GM18511 (cell line): ENCODE results near the gene BICC1.

Experiments used
- ATAC-seq: cut with Tn5 transposase; IDR thresholded peaks from one replicate; pipeline ENCODE4 v1.9.1; 2021; ENCODE audit warnings: mild to moderate bottlenecking, moderate library complexity; ENCODE audit not compliant: unreplicated experiment

BICC1 gene

DNA sequence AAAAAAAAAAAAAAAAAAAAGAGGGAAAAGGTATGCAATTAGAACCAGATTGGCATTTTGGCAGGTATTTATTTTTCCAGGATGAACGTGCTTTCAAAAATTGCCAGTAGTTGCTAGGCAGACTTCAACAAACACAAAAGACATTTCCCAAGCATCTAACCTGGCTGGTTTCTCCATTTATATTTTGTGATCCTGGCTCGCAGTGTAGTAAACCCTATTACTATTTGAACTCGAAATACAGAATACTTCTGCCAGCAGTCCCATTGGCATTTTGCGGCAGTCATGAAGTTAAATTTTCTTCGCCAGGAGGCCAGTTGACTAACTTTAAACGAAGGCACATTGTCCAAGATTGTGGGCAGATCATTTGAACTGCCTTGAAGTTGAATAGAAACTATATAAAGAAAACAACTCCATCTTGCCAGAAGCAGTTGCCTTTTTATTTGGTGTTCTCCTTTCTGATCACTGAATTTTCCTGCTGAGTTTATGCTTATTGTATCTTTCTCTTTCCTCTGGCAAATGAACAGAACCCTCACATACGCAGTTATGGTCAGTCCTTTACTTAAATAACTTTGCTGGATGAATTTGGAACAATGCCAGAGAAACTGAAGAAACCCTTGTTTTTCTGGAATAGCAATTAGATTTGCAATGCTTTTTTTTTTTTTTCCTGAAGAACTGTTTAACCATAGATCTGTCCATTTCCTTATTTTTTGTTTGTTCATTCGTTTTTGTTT, 132.9 kb downstream of the BICC1 start:
- no peak for ATAC-seq

GRCh38 chr10:58647376-58648112, 134.9 kb downstream of the BICC1 start:
- no peak for ATAC-seq

- ATAC-seq, result no peak
Measured at GRCh38 chr10:58648131-58648530, 135.5 kb downstream of the BICC1 start.

DNA sequence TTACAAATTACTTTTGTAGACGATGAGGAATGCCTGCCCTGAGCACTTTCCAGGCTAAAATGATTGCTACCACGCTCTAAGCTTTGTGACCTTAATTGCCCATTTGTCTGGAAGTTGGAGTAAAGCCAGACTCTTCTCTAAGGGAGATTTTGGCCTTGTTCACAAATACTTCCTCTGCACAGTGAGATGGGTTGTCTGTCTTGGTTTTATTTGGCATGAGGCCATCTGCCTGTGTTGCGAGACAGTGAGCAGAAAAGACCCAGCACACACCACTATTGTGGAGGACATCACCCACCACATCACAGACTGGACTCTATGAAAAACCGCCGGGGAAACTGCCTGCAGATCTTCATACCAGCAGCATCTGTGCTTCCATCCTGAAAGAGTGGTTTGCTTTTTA, 138.4 kb downstream of the BICC1 start:
- no peak for ATAC-seq

GRCh38 chr10:58651742-58652141, 139.1 kb downstream of the BICC1 start:
- no peak for ATAC-seq

- ATAC-seq, result no peak
Measured at GRCh38 chr10:58653139-58653538, 140.5 kb downstream of the BICC1 start.

DNA sequence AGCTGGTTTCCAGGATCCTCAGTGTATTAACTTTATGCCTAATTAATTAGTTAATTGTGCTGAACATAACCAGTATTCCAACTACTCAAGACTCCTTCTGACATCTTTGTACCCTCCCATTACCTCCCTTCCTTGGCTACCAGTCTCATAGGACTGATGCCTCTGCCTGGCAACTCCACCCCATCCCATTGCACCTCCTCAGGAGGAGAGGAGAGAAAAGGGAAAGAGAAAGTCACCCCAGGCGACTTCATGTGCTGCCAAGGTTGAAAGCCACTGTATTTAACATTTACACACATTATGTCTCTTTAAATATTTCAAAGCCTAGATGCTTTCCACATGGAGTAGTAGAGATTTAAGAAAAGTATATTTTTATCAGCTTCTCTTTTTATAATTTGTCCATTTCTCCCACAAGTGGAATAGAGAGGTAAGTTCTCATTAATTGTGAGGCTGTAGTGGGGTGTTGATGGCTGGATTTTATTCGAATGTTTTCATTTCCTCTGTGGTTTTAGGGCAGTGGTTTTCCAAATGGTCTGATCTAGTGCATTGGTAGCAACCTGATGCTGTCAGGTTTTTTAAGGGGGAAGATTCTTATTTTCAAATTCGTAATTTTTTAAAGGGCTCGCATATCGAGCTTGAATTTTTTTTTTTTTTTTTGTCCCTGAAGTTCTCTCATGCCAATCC, 148.0 kb downstream of the BICC1 start:
- no peak for ATAC-seq

GRCh38 chr10:58661336-58661735, 148.7 kb downstream of the BICC1 start:
- ATAC-seq, result no peak

GRCh38 chr10:58661902-58662301, 149.2 kb downstream of the BICC1 start:
- no peak for ATAC-seq

- ATAC-seq, result no peak
Measured at GRCh38 chr10:58662314-58662713, 149.6 kb downstream of the BICC1 start.

DNA sequence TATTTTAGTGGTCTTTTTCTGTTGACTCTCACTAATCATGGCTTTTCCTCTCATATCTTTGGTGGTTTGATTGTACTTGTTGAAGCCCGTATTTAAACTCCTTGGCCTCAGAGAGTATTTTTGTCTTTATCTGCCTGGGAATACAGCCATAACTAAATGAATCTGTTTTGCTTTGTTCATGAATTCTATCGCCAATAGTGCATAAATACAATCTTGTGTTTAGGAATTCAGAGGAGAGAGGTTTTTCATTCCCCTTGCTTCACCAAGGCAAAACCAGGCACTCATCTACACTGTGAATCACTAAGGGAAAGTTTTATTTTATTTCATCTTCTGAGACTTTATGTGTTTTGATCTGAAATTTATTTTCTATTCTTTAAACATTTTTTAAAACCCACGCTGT, 152.7 kb downstream of the BICC1 start:
- no peak for ATAC-seq

- no peak for ATAC-seq
Measured at GRCh38 chr10:58666024-58666423, 153.4 kb downstream of the BICC1 start.

DNA sequence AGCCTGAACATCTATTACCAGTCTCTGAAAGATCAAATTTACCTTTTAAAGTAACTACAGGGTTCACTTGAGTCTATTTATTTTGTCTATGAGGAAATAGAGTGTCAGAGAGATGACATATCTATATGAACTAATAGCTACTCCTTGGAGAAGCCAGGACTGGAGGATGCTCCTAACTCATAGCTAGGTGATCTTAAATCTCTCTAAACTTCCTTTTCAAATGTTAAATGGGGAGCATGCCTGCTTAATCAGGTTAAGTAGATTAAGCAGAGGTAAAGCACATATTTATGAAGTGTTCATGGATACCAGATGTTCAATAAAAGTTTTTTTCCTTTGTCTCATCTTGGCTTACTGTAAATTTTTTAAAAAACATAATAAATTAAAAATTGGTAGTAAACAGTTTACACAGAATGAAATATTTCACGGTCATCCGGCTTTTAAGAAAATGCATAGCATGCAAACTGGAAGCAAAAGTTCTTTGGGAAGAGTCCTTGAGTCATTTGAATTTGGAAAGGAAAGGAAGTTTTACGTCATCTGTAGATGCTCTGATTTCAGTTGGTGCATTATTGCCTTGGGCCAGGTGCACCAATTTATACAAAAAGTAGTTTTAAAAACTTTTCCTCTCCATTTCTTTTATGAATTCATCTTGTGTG, 155.1 kb downstream of the BICC1 start:
- no peak for ATAC-seq

- no peak for ATAC-seq
Measured at GRCh38 chr10:58672845-58673244, 160.2 kb downstream of the BICC1 start.

DNA sequence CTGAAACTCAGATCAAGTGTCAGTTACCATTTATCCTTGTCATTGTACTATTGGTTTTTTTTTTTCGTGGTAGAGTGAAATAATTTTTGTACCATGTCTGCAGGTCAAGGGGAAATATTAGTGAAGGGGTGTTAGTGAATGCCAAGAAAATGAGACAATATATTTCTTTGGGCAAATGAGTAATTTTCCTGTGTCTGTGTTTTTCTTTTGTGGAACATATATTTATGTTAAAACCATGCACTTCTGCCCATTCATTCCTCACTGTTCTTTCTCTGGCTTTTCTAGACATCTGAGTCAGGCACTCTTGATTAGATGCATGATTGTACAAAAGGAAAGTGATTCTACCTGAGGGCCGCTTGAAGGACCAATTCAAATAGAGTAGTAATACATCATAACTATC, 161.6 kb downstream of the BICC1 start:
- ATAC-seq, result no peak

DNA sequence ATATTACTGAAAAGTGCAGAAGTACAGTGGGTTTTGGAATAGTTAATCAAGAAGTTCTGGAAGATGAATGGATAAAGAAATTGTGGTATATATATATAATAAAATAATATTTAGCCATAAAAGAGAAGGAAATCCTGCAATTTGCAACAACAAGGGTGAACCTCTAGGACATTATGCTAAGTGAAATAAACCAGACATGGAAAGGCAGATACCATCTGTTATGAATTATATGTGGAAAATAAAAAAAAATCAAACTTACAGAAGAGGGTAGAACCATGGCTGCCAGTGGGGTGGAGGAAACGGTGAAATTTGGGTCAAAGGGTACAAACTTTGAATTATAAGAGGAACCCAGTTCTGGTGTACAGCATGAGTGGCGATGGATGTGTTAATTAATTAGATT, 162.6 kb downstream of the BICC1 start:
- ATAC-seq, result no peak

DNA sequence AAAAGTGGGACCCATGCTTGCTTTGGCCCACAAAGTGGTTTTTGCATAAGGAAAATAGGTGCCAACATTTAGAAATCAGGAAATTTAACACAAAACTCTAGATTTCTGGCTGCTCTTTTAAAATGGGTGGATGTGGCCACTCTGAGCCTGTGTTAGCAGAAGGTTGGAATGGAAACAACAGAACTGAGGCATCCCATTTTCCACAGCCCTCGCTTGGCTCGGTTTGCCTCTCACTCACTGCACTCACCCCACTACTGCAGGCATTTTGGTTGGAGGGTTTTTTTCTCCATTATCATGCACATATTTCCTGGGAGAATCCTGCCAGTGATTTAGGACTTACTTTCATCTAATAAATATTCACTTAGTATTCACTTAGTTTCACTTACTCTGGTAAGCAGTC, 178.9 kb downstream of the BICC1 start:
- ATAC-seq, result no peak

- ATAC-seq, result no peak
Measured at GRCh38 chr10:58693919-58694318, 181.2 kb downstream of the BICC1 start.

- ATAC-seq, result no peak
Measured at GRCh38 chr10:58695022-58695421, 182.3 kb downstream of the BICC1 start.

DNA sequence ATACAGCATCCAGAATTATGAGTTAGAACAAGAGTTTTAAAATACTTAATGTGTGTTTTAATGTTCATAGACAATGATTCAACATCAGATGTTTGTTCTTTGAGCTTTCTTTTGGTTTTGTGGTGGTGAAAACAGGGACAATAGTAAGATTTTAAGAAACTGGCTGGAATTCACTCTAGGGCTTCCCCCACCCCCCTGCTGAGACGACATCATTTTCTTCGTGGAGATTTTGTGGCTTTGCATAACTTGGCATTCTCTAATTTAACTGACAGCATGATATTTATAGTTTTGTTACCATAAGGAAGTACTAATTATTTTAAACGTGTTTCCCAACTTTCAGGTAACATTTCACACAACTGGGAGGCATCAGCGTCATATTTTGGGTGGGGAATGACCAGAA, 184.1 kb downstream of the BICC1 start:
- ATAC-seq, result no peak

- no peak for ATAC-seq
Measured at GRCh38 chr10:58697691-58698090, 185.0 kb downstream of the BICC1 start.
